ENCODE measurements around the gene METTL21A. TPM values are rescaled to one million over a fixed set of nuclear protein-coding genes. Genes with fewer than 3 reads are reported as not detected.

The METTL21A gene
- total and polyA plus RNA-seq, 2 of the 13 experiments (the other 11 are each of a cell fraction or from before 2014, with no cell fraction given): 42.4 to 61.2 TPM

DNA sequence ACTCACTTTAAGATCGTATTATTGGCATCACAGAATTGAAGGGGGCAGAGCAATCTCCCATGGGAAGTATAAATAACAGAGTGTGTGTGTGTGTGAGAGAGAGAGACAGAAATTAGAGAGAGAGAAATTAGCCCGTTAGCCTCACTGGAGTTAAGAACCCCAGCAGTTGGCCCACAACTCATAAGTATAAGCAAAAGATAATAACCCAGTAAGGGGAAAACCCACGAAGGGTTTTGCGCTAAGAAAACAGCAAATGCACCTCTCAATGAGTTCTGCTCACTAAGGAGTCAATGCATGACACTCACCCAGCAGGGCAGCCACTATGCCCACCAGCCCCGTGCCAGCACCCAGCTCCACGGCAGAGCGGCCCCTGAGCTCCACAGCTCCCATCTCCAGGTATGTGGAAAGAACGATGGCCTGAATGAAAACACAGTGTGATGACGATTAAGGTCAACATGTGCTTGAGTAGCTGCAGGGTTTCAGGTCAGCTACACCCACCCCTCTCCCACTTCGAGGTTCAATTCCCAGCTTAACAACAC lies 3.6 kb downstream of the METTL21A start:
- ChIA-PET CTCF (ENCODE audit: low intra/inter-chr PET ratio, low total read pairs) (no interaction called here), POLR2A (interaction anchor here (1.4 to 2.1 kb wide), 2 partner anchors 9 to 92 kb away, joined by 4 to 6 read pairs; partner anchors contain the start of gene CREB1)
- no TSS peak for BruUV-seq (replicated peaks)
- no peak overlapping the region for H2AFZ ChIP-seq (ENCODE audit: low read length)
- WGBS (ENCODE audit: low lambda C conversion rate): 92% methylated on average over 10 of the region's 10 CpGs
- no peak overlapping the region for H3K9ac ChIP-seq (ENCODE audit: insufficient read depth, low read depth, low read length)
- peaks cover 58% of the 10 kb centered on the region for H3K4me1 ChIP-seq (ENCODE audit: insufficient read depth, low read length)
- intact Hi-C loops (cut with micrococcal nuclease; ENCODE audit: unreplicated experiment) (loop anchor here (10.0 kb wide), 1 partner anchor 203 kb away; no protein-coding TSS in a partner anchor), in situ Hi-C loops (cut with HindIII; ENCODE audit: extremely low pct_ligation_motif_present, low pct_unique_long_range_greater_than_20kb) (loop anchor here (10.0 kb wide), 1 partner anchor 113 kb away; no protein-coding TSS in a partner anchor)
- H3K27ac ChIP-seq (ENCODE audit: extremely low read length, insufficient read depth, low read length): no peak overlapping the region
- H3K36me3 ChIP-seq (replicated peaks in 1 of 2; ENCODE audit: control insufficient read depth in 1 of 2, insufficient read depth in 2 of 2, low read length in 2 of 2): peaks cover 11 to 45% of the 10 kb centered on the region in 2 experiments
- no peaks in the 10 kb centered on the region; a peak in 1 of 5 replicates for H3K27me3 ChIP-seq (ENCODE audit: control insufficient read depth in 1 of 2, insufficient read depth in 2 of 2, low read length in 2 of 2)
- 0 out of 2 replicates have a peak overlapping the region, but pooled peaks have one; percentile 1 for H3K4me2 ChIP-seq (ENCODE audit: low read depth, low read length)
- FAIRE-seq (no peak), DNase-seq (ENCODE audit: low spot score) (no peak), ATAC-seq (no peak)
- peaks cover 20% of the 10 kb centered on the region for H3K79me2 ChIP-seq (ENCODE audit: insufficient read depth, low read length)
- H3K4me3 ChIP-seq (replicated peaks in 1 of 3; ENCODE audit: insufficient read depth in 1 of 3, low read depth in 2 of 3, low read length in 3 of 3): no peak overlapping the region
- no peaks in the 10 kb centered on the region for H4K20me1 ChIP-seq (ENCODE audit: insufficient read depth, low read length)
- H3K9me3 ChIP-seq (ENCODE audit: low read length): no peaks in the 10 kb centered on the region
- TF ChIP-seq ZUFSP (CRISPR knock-in tag; IDR thresholded peaks at IDR 0.05; ENCODE audit: borderline replicate concordance): no peak
- TF ChIP-seq ZNF263 (CRISPR knock-in tag; IDR thresholded peaks at IDR 0.05): no peak
- TF ChIP-seq UBTF (CRISPR knock-in tag; IDR thresholded peaks at IDR 0.05): no peak
- 0 out of 2 replicates have a peak, but pooled peaks have one; percentile 11 for TF ChIP-seq SALL1 (CRISPR knock-in tag; IDR thresholded peaks at IDR 0.05)
- no peak for TF ChIP-seq KDM5A (IDR thresholded peaks at IDR 0.05; ENCODE audit: borderline replicate concordance, low read length)
- no peak for TF ChIP-seq ZNF749 (CRISPR knock-in tag; IDR thresholded peaks at IDR 0.05; ENCODE audit: borderline replicate concordance)
- TF ChIP-seq STAG1 (CRISPR knock-in tag; IDR thresholded peaks at IDR 0.05): no peak
- peak; percentile 25; the same call in 1 of the 2 replicates for TF ChIP-seq ZNF687 (CRISPR knock-in tag; IDR thresholded peaks at IDR 0.05)
- no peak for TF ChIP-seq HNRNPLL (IDR thresholded peaks at IDR 0.05; ENCODE audit: low read depth, low read length, poor library complexity, severe bottlenecking)
- no peak for TF ChIP-seq ZNF557 (CRISPR knock-in tag; IDR thresholded peaks at IDR 0.05)
- TF ChIP-seq, protein P1, sequence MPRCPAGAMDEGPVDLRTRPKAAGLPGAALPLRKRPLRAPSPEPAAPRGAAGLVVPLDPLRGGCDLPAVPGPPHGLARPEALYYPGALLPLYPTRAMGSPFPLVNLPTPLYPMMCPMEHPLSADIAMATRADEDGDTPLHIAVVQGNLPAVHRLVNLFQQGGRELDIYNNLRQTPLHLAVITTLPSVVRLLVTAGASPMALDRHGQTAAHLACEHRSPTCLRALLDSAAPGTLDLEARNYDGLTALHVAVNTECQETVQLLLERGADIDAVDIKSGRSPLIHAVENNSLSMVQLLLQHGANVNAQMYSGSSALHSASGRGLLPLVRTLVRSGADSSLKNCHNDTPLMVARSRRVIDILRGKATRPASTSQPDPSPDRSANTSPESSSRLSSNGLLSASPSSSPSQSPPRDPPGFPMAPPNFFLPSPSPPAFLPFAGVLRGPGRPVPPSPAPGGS (CRISPR knock-in tag; IDR thresholded peaks at IDR 0.05): no peak
- TF ChIP-seq MNT (IDR thresholded peaks at IDR 0.05): no peak

Data from HepG2 (cell line).